OCI-LY1 (cell line): ENCODE measurements around the gene PLEKHD1.

Experiments used
- H2AFZ ChIP-seq: fragments of 200-600 bp; sonication (generic), shearing (Covaris generic); 2 replicates; pipeline ENCODE4 v1.6.0; 2014; ENCODE audit warnings: antibody characterized with exemption, mild to moderate bottlenecking, low read length
- H3F3A ChIP-seq: fragments of 200-600 bp; sonication (generic), shearing (Covaris generic); 2 replicates; pipeline ENCODE4 v1.6.0; 2014; ENCODE audit warnings: mild to moderate bottlenecking, antibody characterized with exemption, low read length, moderate library complexity; ENCODE audit not compliant: insufficient read depth
- H3K27ac ChIP-seq: fragments of 200-600 bp; sonication (generic); 2 replicates; pipeline ENCODE4 v1.5.1; 2014; ENCODE audit warnings: low read length, mixed run types, mild to moderate bottlenecking, low read depth; ENCODE audit not compliant: poor library complexity, severe bottlenecking
- H3K27me3 ChIP-seq: fragments of 200-600 bp; sonication (generic); 2 replicates; pipeline ENCODE4 v1.6.0; 2014; ENCODE audit warnings: antibody characterized with exemption, mild to moderate bottlenecking, low read length, moderate library complexity; ENCODE audit not compliant: insufficient read depth
- H3K36me3 ChIP-seq: fragments of 200-600 bp; sonication (generic); 2 replicates; pipeline ENCODE4 v1.6.1; 2014; ENCODE audit warnings: mild to moderate bottlenecking, antibody characterized with exemption, low read length, moderate library complexity, mixed read lengths; ENCODE audit not compliant: insufficient read depth
- H3K4me1 ChIP-seq: fragments of 200-600 bp; sonication (generic); 2 replicates; pipeline ENCODE4 v1.5.1; 2014; ENCODE audit warnings: mild to moderate bottlenecking, low read length, moderate library complexity; ENCODE audit not compliant: insufficient read depth, severe bottlenecking
- H3K4me2 ChIP-seq: fragments of 200-600 bp; sonication (generic), shearing (Covaris generic); 2 replicates; pipeline ENCODE4 v1.6.1; 2014; ENCODE audit warnings: low read length
- H3K4me3 ChIP-seq: fragments of 200-600 bp; sonication (generic); 2 replicates; pipeline ENCODE4 v1.5.1; 2014; ENCODE audit warnings: low read length, low read depth, mild to moderate bottlenecking, mixed read lengths; ENCODE audit not compliant: poor library complexity, severe bottlenecking
- H3K79me2 ChIP-seq: fragments of 200-600 bp; shearing (Covaris generic); 2 replicates; pipeline ENCODE4 v1.6.1; 2016; ENCODE audit warnings: mixed run types, low read length, mixed read lengths; ENCODE audit not compliant: insufficient read depth
- H3K9ac ChIP-seq: fragments of 200-600 bp; sonication (generic), shearing (Covaris generic); 2 replicates; pipeline ENCODE4 v1.6.1; 2014; ENCODE audit warnings: mild to moderate bottlenecking, low read length, mixed read lengths
- H3K9me2 ChIP-seq: fragments of 200-600 bp; sonication (generic), shearing (Covaris generic); 2 replicates; pipeline ENCODE4 v1.6.1; 2014; ENCODE audit warnings: low read depth, mild to moderate bottlenecking, low read length, mixed read lengths
- H3K9me3 ChIP-seq: fragments of 200-600 bp; shearing (Covaris generic); 2 replicates; pipeline ENCODE4 v1.6.1; 2014; ENCODE audit warnings: low read length, mixed read lengths
- H4K20me1 ChIP-seq: fragments of 200-600 bp; sonication (generic), shearing (Covaris generic); 2 replicates; pipeline ENCODE4 v1.6.0; 2016; ENCODE audit warnings: mild to moderate bottlenecking, low read length; ENCODE audit not compliant: insufficient read depth
- CTCF ChIP-seq: fragments of 200-600 bp; sonication (generic), shearing (Covaris generic); IDR thresholded peaks from 2 replicates; pipeline ENCODE4 v1.5.1; 2017; ENCODE audit warnings: mild to moderate bottlenecking, antibody characterized with exemption, low read length, moderate library complexity, mixed read lengths
- EZH2 ChIP-seq: fragments of 200-600 bp; sonication (generic), shearing (Covaris generic); IDR thresholded peaks from 2 replicates; pipeline ENCODE4 v1.8.0; 2017; ENCODE audit warnings: borderline replicate concordance, mixed run types, mild to moderate bottlenecking, antibody characterized with exemption, low read length, moderate library complexity, mixed read lengths

The PLEKHD1 gene

GRCh38 chr14:69485315-69485660 is 760 bp downstream of the PLEKHD1 start:
- Histone ChIP-seq H3K36me3 (no peaks in the 10 kb centered on the region), H3K27ac (no peak overlapping the region), H3K9me3 (no peaks in the 10 kb centered on the region), H3K9me2 (no peaks in the 10 kb centered on the region), H3K79me2 (no peaks in the 10 kb centered on the region), H3K9ac (no peak overlapping the region), H3K27me3 (no peaks in the 10 kb centered on the region), H3F3A (no peaks in the 10 kb centered on the region), H2AFZ (no peak overlapping the region), H3K4me2 (no peak overlapping the region), H3K4me3 (no peak overlapping the region), H4K20me1 (no peaks in the 10 kb centered on the region), H3K4me1 (no peaks in the 10 kb centered on the region)
- TF ChIP-seq EZH2 (no peak), CTCF (no peak)

- H3K79me2 ChIP-seq, result no peaks in the 10 kb centered on the region
- no peaks in the 10 kb centered on the region for H3K4me1 ChIP-seq
- TF ChIP-seq CTCF (no peak), EZH2 (no peak)
- no peaks in the 10 kb centered on the region for H3K9me3 ChIP-seq
- no peak overlapping the region for H2AFZ ChIP-seq
- H3K4me2 ChIP-seq, result no peak overlapping the region
- no peak overlapping the region for H3K9ac ChIP-seq
- H3K4me3 ChIP-seq, result no peak overlapping the region
- H3K27me3 ChIP-seq, result no peaks in the 10 kb centered on the region
- no peaks in the 10 kb centered on the region for H3K36me3 ChIP-seq
- no peaks in the 10 kb centered on the region for H3F3A ChIP-seq
- H4K20me1 ChIP-seq, result no peaks in the 10 kb centered on the region
- H3K27ac ChIP-seq, result no peak overlapping the region
- no peaks in the 10 kb centered on the region for H3K9me2 ChIP-seq
Measured at GRCh38 chr14:69485701-69486100, 1.2 kb downstream of the PLEKHD1 start.

- no peak overlapping the region for H3K4me3 ChIP-seq
- H3K9me3 ChIP-seq, result no peaks in the 10 kb centered on the region
- H3K79me2 ChIP-seq, result no peaks in the 10 kb centered on the region
- no peaks in the 10 kb centered on the region for H4K20me1 ChIP-seq
- H3K27me3 ChIP-seq, result no peaks in the 10 kb centered on the region
- no peaks in the 10 kb centered on the region for H3K9me2 ChIP-seq
- H3F3A ChIP-seq, result no peaks in the 10 kb centered on the region
- H3K4me2 ChIP-seq, result no peak overlapping the region
- no peak overlapping the region for H3K9ac ChIP-seq
- no peak overlapping the region for H2AFZ ChIP-seq
- H3K27ac ChIP-seq, result no peak overlapping the region
- TF ChIP-seq EZH2 (no peak), CTCF (no peak)
- H3K36me3 ChIP-seq, result no peaks in the 10 kb centered on the region
- no peaks in the 10 kb centered on the region for H3K4me1 ChIP-seq
Measured at GRCh38 chr14:69487226-69487625, 2.7 kb downstream of the PLEKHD1 start.
